H7 (cell line): ENCODE results near the gene CMTR1. TPM values are rescaled to one million over a fixed set of nuclear protein-coding genes. Genes with fewer than 3 reads are reported as not detected.
"Not testable (repeated sequence)": the region's sequence is repeated elsewhere in the genome, so short reads cannot be mapped to it uniquely, and the experiment has no call there.

ENCODE experiments used
- DNase-seq: peaks from one replicate; pipeline ENCODE4 v3.0.0; 2012
- H3K27me3 ChIP-seq: 2 replicates; pipeline ENCODE4 v1.6.0; 2011; ENCODE audit warnings: mild to moderate bottlenecking, low read length; ENCODE audit not compliant: control insufficient read depth, insufficient read depth
- H3K36me3 ChIP-seq: replicated peaks from 2 replicates; pipeline ENCODE4 v1.5.1; 2011; ENCODE audit warnings: low read length; ENCODE audit not compliant: control insufficient read depth, insufficient read depth
- H3K4me3 ChIP-seq: 2 replicates; pipeline ENCODE4 v1.5.1; 2011; ENCODE audit warnings: low read depth, mild to moderate bottlenecking, control low read depth, low read length, moderate library complexity; ENCODE audit not compliant: insufficient read depth
- total RNA-seq: library from RNA; depleted of rRNA; stranded (reverse); fragments of >200 nt; shearing (Covaris generic); gene quantifications from 2 replicates; pipeline ENCODE4 v1.2.3, GENCODE V29; 2014

CMTR1 gene
- total RNA-seq, 1 experiment from 2014 or later: 37.5 TPM

GRCh38 chr6:37418722-37419121 lies 14.3 kb upstream of the CMTR1 start:
- Histone ChIP-seq H3K27me3 (no peaks in the 10 kb centered on the region), H3K36me3 (no peaks in the 10 kb centered on the region), H3K4me3 (no peak overlapping the region)
- DNase-seq: no peak

GRCh38 chr6:37426058-37426944 lies 6.7 kb upstream of the CMTR1 start:
- Histone ChIP-seq H3K4me3 (no peak overlapping the region), H3K36me3 (no peaks in the 10 kb centered on the region), H3K27me3 (no peaks in the 10 kb centered on the region)
- no peak for DNase-seq

- Histone ChIP-seq H3K27me3 (no peaks in the 10 kb centered on the region), H3K36me3 (no peaks in the 10 kb centered on the region), H3K4me3 (no peak overlapping the region)
- no peak for DNase-seq
Observed at GRCh38 chr6:37426945-37427510, 6.0 kb upstream of the CMTR1 start.

- no peak for DNase-seq
- no peak overlapping the region for H3K4me3 ChIP-seq
- H3K27me3 ChIP-seq: no peaks in the 10 kb centered on the region
- H3K36me3 ChIP-seq: no peaks in the 10 kb centered on the region
Observed at GRCh38 chr6:37429352-37429750, 3.7 kb upstream of the CMTR1 start.

- no peaks in the 10 kb centered on the region for H3K27me3 ChIP-seq
- no peak for DNase-seq
- H3K4me3 ChIP-seq: peak overlapping the region; percentile 79
- H3K36me3 ChIP-seq: peaks cover 2% of the 10 kb centered on the region
Observed at GRCh38 chr6:37432590-37432915, 468 bp upstream of the CMTR1 start.

- no peaks in the 10 kb centered on the region for H3K27me3 ChIP-seq
- DNase-seq: no peak
- peaks cover 2% of the 10 kb centered on the region for H3K36me3 ChIP-seq
- peak overlapping the region; percentile 79 for H3K4me3 ChIP-seq
Observed at GRCh38 chr6:37433657-37434271, 743 bp downstream of the CMTR1 start.

- H3K36me3 ChIP-seq: peaks cover 2% of the 10 kb centered on the region
- no peak for DNase-seq
- H3K4me3 ChIP-seq: no peak overlapping the region
- no peaks in the 10 kb centered on the region for H3K27me3 ChIP-seq
Observed at GRCh38 chr6:37435373-37435772, 2.4 kb downstream of the CMTR1 start.

GRCh38 chr6:37435816-37436215 lies 2.8 kb downstream of the CMTR1 start:
- Histone ChIP-seq H3K4me3 (no peak overlapping the region), H3K27me3 (no peaks in the 10 kb centered on the region), H3K36me3 (peaks cover 2% of the 10 kb centered on the region)
- DNase-seq: no peak

- DNase-seq: no peak
- Histone ChIP-seq H3K36me3 (peaks cover 3% of the 10 kb centered on the region), H3K4me3 (no peak overlapping the region), H3K27me3 (no peaks in the 10 kb centered on the region)
Observed at GRCh38 chr6:37438930-37439329, 5.9 kb downstream of the CMTR1 start.

- H3K36me3 ChIP-seq: peaks cover 6% of the 10 kb centered on the region
- DNase-seq: no peak
- no peak overlapping the region for H3K4me3 ChIP-seq
- no peaks in the 10 kb centered on the region for H3K27me3 ChIP-seq
Observed at GRCh38 chr6:37441651-37442050, 8.6 kb downstream of the CMTR1 start.

GRCh38 chr6:37442416-37443215 lies 9.6 kb downstream of the CMTR1 start:
- DNase-seq: no peak
- H3K27me3 ChIP-seq: no peaks in the 10 kb centered on the region
- no peak overlapping the region for H3K4me3 ChIP-seq
- H3K36me3 ChIP-seq: peaks cover 7% of the 10 kb centered on the region

GRCh38 chr6:37443216-37443542 lies 10.2 kb downstream of the CMTR1 start:
- H3K27me3 ChIP-seq, DNase-seq, H3K36me3 ChIP-seq, H3K4me3 ChIP-seq: not testable (repeated sequence)

- H3K36me3 ChIP-seq: peaks cover 8% of the 10 kb centered on the region
- no peaks in the 10 kb centered on the region for H3K27me3 ChIP-seq
- no peak overlapping the region for H3K4me3 ChIP-seq
- DNase-seq: no peak
Observed at GRCh38 chr6:37449984-37450383, 17.0 kb downstream of the CMTR1 start.

- Histone ChIP-seq H3K36me3 (peaks cover 7% of the 10 kb centered on the region), H3K4me3 (no peak overlapping the region), H3K27me3 (no peaks in the 10 kb centered on the region)
- no peak for DNase-seq
Observed at GRCh38 chr6:37451441-37452193, 18.6 kb downstream of the CMTR1 start.
